ENCODE measurements around the gene PTPRN2.

PTPRN2 gene

GRCh38 chr7:158568974-158569857 is 18.4 kb downstream of the PTPRN2 start:
- DNase-seq (ENCODE audit: insufficient read length, low spot score) (no peak), FAIRE-seq (no peak)
- TF ChIP-seq CTCF (IDR thresholded peaks at IDR 0.05; ENCODE audit: insufficient read depth, missing control alignments) = no peak

GRCh38 chr7:158567153-158567603 is 20.4 kb downstream of the PTPRN2 start:
- no peak for FAIRE-seq
- TF ChIP-seq CTCF (IDR thresholded peaks at IDR 0.05; ENCODE audit: insufficient read depth, missing control alignments) = no peak
- DNase-seq (ENCODE audit: insufficient read length, low spot score) = no peak

- TF ChIP-seq CTCF (IDR thresholded peaks at IDR 0.05; ENCODE audit: insufficient read depth, missing control alignments) = no peak
- no peak for FAIRE-seq
- no peak for DNase-seq (ENCODE audit: insufficient read length, low spot score)
Measured at GRCh38 chr7:158564663-158565035, 23.0 kb downstream of the PTPRN2 start.

GRCh38 chr7:158563911-158564662 is 23.5 kb downstream of the PTPRN2 start:
- no peak for TF ChIP-seq CTCF (IDR thresholded peaks at IDR 0.05; ENCODE audit: insufficient read depth, missing control alignments)
- FAIRE-seq (no peak), DNase-seq (ENCODE audit: insufficient read length, low spot score) (no peak)

GRCh38 chr7:158563051-158563450 is 24.6 kb downstream of the PTPRN2 start:
- FAIRE-seq (no peak), DNase-seq (ENCODE audit: insufficient read length, low spot score) (no peak)
- no peak for TF ChIP-seq CTCF (IDR thresholded peaks at IDR 0.05; ENCODE audit: insufficient read depth, missing control alignments)

- TF ChIP-seq CTCF (IDR thresholded peaks at IDR 0.05; ENCODE audit: insufficient read depth, missing control alignments) = no peak
- DNase-seq (ENCODE audit: insufficient read length, low spot score) (no peak), FAIRE-seq (no peak)
Measured at GRCh38 chr7:158562517-158562916, 25.1 kb downstream of the PTPRN2 start.
